Activated naive CD8-positive, alpha-beta T cell treated with anti-CD3 and anti-CD28 coated beads, Interleukin-2, amount 50 U/mL, for 24 hours (primary cell): Measurements from ENCODE around the gene SMARCE1.

Experiments
- ATAC-seq: fragments of 150-1000 bp; cut with Tn5 transposase; one replicate; pipeline ENCODE4 v1.10.0; 2021
- DNase-seq: peaks from one replicate; pipeline ENCODE4 v3.0.0; 2021
- H3K27ac Mint-ChIP-seq: one replicate; pipeline ENCODE4 v1.8.0; 2021; ENCODE audit warnings: mild to moderate bottlenecking, mixed read lengths
- H3K27me3 Mint-ChIP-seq: one replicate; pipeline ENCODE4 v1.8.0; 2021; ENCODE audit warnings: mixed read lengths
- H3K36me3 Mint-ChIP-seq: one replicate; pipeline ENCODE4 v1.8.0; 2021; ENCODE audit warnings: low read depth, mixed read lengths
- H3K4me1 Mint-ChIP-seq: one replicate; pipeline ENCODE4 v1.8.0; 2021; ENCODE audit warnings: mixed read lengths
- H3K4me3 Mint-ChIP-seq: one replicate; pipeline ENCODE4 v1.8.0; 2021; ENCODE audit warnings: mild to moderate bottlenecking, moderate library complexity, mixed read lengths
- H3K9me3 Mint-ChIP-seq: one replicate; pipeline ENCODE4 v1.8.0; 2021; ENCODE audit warnings: mixed read lengths

Gene SMARCE1

GRCh38 chr17:40663252-40663651 lies 15.6 kb upstream of the SMARCE1 start:
- peaks cover 38% of the 10 kb centered on the region for H3K27me3 Mint-ChIP-seq

GRCh38 chr17:40659911-40660310 lies 12.3 kb upstream of the SMARCE1 start:
- ATAC-seq: no peak
- H3K27me3 Mint-ChIP-seq: peaks cover 32% of the 10 kb centered on the region
- H3K4me3 Mint-ChIP-seq: no peak overlapping the region
- peaks cover 2% of the 10 kb centered on the region for H3K36me3 Mint-ChIP-seq
- H3K27ac Mint-ChIP-seq: peak overlapping the region; percentile 19
- no peak for DNase-seq
- H3K9me3 Mint-ChIP-seq: no peaks in the 10 kb centered on the region
- H3K4me1 Mint-ChIP-seq: peaks cover 7% of the 10 kb centered on the region

More at GRCh38 chr17:40663252-40663651, 15.6 kb upstream of the SMARCE1 start:
- Mint-ChIP-seq H3K4me3 (no peak overlapping the region), H3K9me3 (no peaks in the 10 kb centered on the region), H3K27ac (no peak overlapping the region), H3K4me1 (peaks cover 10% of the 10 kb centered on the region), H3K36me3 (peaks cover 2% of the 10 kb centered on the region)
- no peak for DNase-seq
- no peak for ATAC-seq

GRCh38 chr17:40658396-40658795 lies 10.8 kb upstream of the SMARCE1 start:
- Mint-ChIP-seq H3K36me3 (peaks cover 2% of the 10 kb centered on the region), H3K27ac (no peak overlapping the region), H3K4me3 (no peak overlapping the region), H3K27me3 (peaks cover 23% of the 10 kb centered on the region), H3K4me1 (peaks cover 4% of the 10 kb centered on the region), H3K9me3 (no peaks in the 10 kb centered on the region)
- ATAC-seq (no peak), DNase-seq (no peak)

- peaks cover 2% of the 10 kb centered on the region for H3K27me3 Mint-ChIP-seq
- H3K4me1 Mint-ChIP-seq: peaks cover 9% of the 10 kb centered on the region
- H3K36me3 Mint-ChIP-seq: peaks cover 1% of the 10 kb centered on the region
- no peak overlapping the region for H3K4me3 Mint-ChIP-seq
- DNase-seq: no peak
- H3K27ac Mint-ChIP-seq: no peak overlapping the region
- no peaks in the 10 kb centered on the region for H3K9me3 Mint-ChIP-seq
- ATAC-seq: no peak
Measured at GRCh38 chr17:40651939-40652338, 4.3 kb upstream of the SMARCE1 start.

- DNase-seq: no peak
- peaks cover 21% of the 10 kb centered on the region for H3K36me3 Mint-ChIP-seq
- H3K4me3 Mint-ChIP-seq: peak overlapping the region; percentile 85
- H3K27me3 Mint-ChIP-seq: no peaks in the 10 kb centered on the region
- peak overlapping the region; percentile 99 for H3K27ac Mint-ChIP-seq
- peaks cover 41% of the 10 kb centered on the region for H3K4me1 Mint-ChIP-seq
- H3K9me3 Mint-ChIP-seq: no peaks in the 10 kb centered on the region
- ATAC-seq: no peak
Measured at GRCh38 chr17:40648384-40648968, 858 bp upstream of the SMARCE1 start.

- Mint-ChIP-seq H3K9me3 (no peaks in the 10 kb centered on the region), H3K36me3 (peaks cover 33% of the 10 kb centered on the region), H3K27me3 (no peaks in the 10 kb centered on the region), H3K27ac (peak overlapping the region; percentile 99), H3K4me1 (peaks cover 53% of the 10 kb centered on the region), H3K4me3 (peak overlapping the region; percentile 85)
- peak; percentile 50 for DNase-seq
- ATAC-seq: peak; percentile 50
Measured at GRCh38 chr17:40646791-40647623, 611 bp downstream of the SMARCE1 start.

GRCh38 chr17:40645943-40646342 lies 1.7 kb downstream of the SMARCE1 start:
- Mint-ChIP-seq H3K4me1 (peaks cover 60% of the 10 kb centered on the region), H3K9me3 (no peaks in the 10 kb centered on the region), H3K4me3 (peak overlapping the region; percentile 85), H3K36me3 (peaks cover 40% of the 10 kb centered on the region), H3K27ac (peak overlapping the region; percentile 68), H3K27me3 (no peaks in the 10 kb centered on the region)
- no peak for DNase-seq
- ATAC-seq: no peak

- Mint-ChIP-seq H3K36me3 (peaks cover 44% of the 10 kb centered on the region), H3K27ac (peak overlapping the region; percentile 68), H3K4me1 (peaks cover 65% of the 10 kb centered on the region), H3K4me3 (peak overlapping the region; percentile 15), H3K9me3 (no peaks in the 10 kb centered on the region), H3K27me3 (no peaks in the 10 kb centered on the region)
- ATAC-seq: no peak
- no peak for DNase-seq
Measured at GRCh38 chr17:40645291-40645690, 2.3 kb downstream of the SMARCE1 start.

GRCh38 chr17:40637931-40638330 lies 9.7 kb downstream of the SMARCE1 start:
- Mint-ChIP-seq H3K9me3 (no peaks in the 10 kb centered on the region), H3K4me1 (peaks cover 27% of the 10 kb centered on the region), H3K27ac (peak overlapping the region; percentile 65), H3K27me3 (no peaks in the 10 kb centered on the region), H3K4me3 (no peak overlapping the region), H3K36me3 (peaks cover 56% of the 10 kb centered on the region)
- DNase-seq (no peak), ATAC-seq (no peak)

GRCh38 chr17:40633871-40634270 lies 13.7 kb downstream of the SMARCE1 start:
- Mint-ChIP-seq H3K4me1 (peaks cover 7% of the 10 kb centered on the region), H3K27me3 (no peaks in the 10 kb centered on the region), H3K9me3 (no peaks in the 10 kb centered on the region), H3K36me3 (peaks cover 59% of the 10 kb centered on the region), H3K27ac (no peak overlapping the region), H3K4me3 (no peak overlapping the region)
- ATAC-seq: no peak
- DNase-seq: no peak

GRCh38 chr17:40632216-40632615 lies 15.4 kb downstream of the SMARCE1 start:
- DNase-seq (no peak), ATAC-seq (no peak)
- peaks cover 65% of the 10 kb centered on the region for H3K36me3 Mint-ChIP-seq
- H3K27ac Mint-ChIP-seq: no peak overlapping the region
- no peak overlapping the region for H3K4me3 Mint-ChIP-seq
- H3K9me3 Mint-ChIP-seq: no peaks in the 10 kb centered on the region
- H3K4me1 Mint-ChIP-seq: peaks cover 5% of the 10 kb centered on the region
- H3K27me3 Mint-ChIP-seq: no peaks in the 10 kb centered on the region

GRCh38 chr17:40629842-40630241 lies 17.8 kb downstream of the SMARCE1 start:
- peak overlapping the region; percentile 46 for H3K27ac Mint-ChIP-seq
- H3K36me3 Mint-ChIP-seq: peaks cover 56% of the 10 kb centered on the region
- H3K4me1 Mint-ChIP-seq: peaks cover 15% of the 10 kb centered on the region
- no peaks in the 10 kb centered on the region for H3K27me3 Mint-ChIP-seq
- H3K9me3 Mint-ChIP-seq: no peaks in the 10 kb centered on the region
- peak; percentile 75 for ATAC-seq
- DNase-seq: no peak
- no peak overlapping the region for H3K4me3 Mint-ChIP-seq

- H3K4me1 Mint-ChIP-seq: peaks cover 58% of the 10 kb centered on the region
- no peak overlapping the region for H3K4me3 Mint-ChIP-seq
- H3K27me3 Mint-ChIP-seq: no peaks in the 10 kb centered on the region
- H3K9me3 Mint-ChIP-seq: no peaks in the 10 kb centered on the region
- no peak for ATAC-seq
- no peak overlapping the region for H3K27ac Mint-ChIP-seq
- peaks cover 29% of the 10 kb centered on the region for H3K36me3 Mint-ChIP-seq
- DNase-seq: no peak
Measured at GRCh38 chr17:40625311-40625710, 22.3 kb downstream of the SMARCE1 start.

GRCh38 chr17:40623419-40624210 lies 24.0 kb downstream of the SMARCE1 start:
- H3K4me1 Mint-ChIP-seq: peaks cover 66% of the 10 kb centered on the region
- no peak for ATAC-seq
- H3K36me3 Mint-ChIP-seq: peaks cover 16% of the 10 kb centered on the region
- no peaks in the 10 kb centered on the region for H3K9me3 Mint-ChIP-seq
- H3K4me3 Mint-ChIP-seq: no peak overlapping the region
- no peak for DNase-seq
- no peaks in the 10 kb centered on the region for H3K27me3 Mint-ChIP-seq
- peak overlapping the region; percentile 19 for H3K27ac Mint-ChIP-seq
